T-helper 17 cell (primary cell): ENCODE data around the gene EPOP. TPM values are rescaled to one million over a fixed set of nuclear protein-coding genes. Genes with fewer than 3 reads are reported as not detected.

Source experiments
- ATAC-seq: fragments of 150-1000 bp; cut with Tn5 transposase; 2 replicates; pipeline ENCODE4 v1.10.0; 2021; ENCODE audit warnings: mild to moderate bottlenecking, moderate library complexity
- DNase-seq, 3 donors: peaks; one replicate each; pipeline versions ENCODE4 v3.0.0 to v3.0.0-alpha.2; 2020 to 2021
- H3K9me3 ChIP-seq: one replicate; pipeline ENCODE4 v1.7.0; 2013; ENCODE audit warnings: low read length, mild to moderate bottlenecking; ENCODE audit not compliant: control insufficient read depth, poor library complexity, severe bottlenecking
- H3K27ac Mint-ChIP-seq: one replicate; pipeline ENCODE4 v1.8.0; 2022; ENCODE audit warnings: mild to moderate bottlenecking, moderate library complexity, mixed read lengths
- H3K27me3 Mint-ChIP-seq: one replicate; pipeline ENCODE4 v1.8.0; 2022; ENCODE audit warnings: mixed read lengths
- H3K36me3 Mint-ChIP-seq: one replicate; pipeline ENCODE4 v1.8.0; 2022; ENCODE audit warnings: low read depth, mixed read lengths
- H3K4me1 Mint-ChIP-seq: one replicate; pipeline ENCODE4 v1.8.0; 2022; ENCODE audit warnings: mild to moderate bottlenecking, mixed read lengths
- H3K4me3 Mint-ChIP-seq: one replicate; pipeline ENCODE4 v1.8.0; 2022; ENCODE audit warnings: mild to moderate bottlenecking, moderate library complexity, mixed read lengths
- total RNA-seq, 4 donors: library from RNA in 2 of 4; stranded (reverse) in 2 of 4; gene quantifications; one replicate each; pipeline ENCODE4 v1.2.3 and lab custom pipeline; 2022 to 2026

EPOP gene
- total RNA-seq, 2 donors from 2014 or later: 0.60 to 1.1 TPM

GRCh38 chr17:38710985-38711384, 36.2 kb upstream of the EPOP start:
- Mint-ChIP-seq H3K4me1 (peaks cover 54% of the 10 kb centered on the region), H3K27ac (peak overlapping the region; percentile 41), H3K4me3 (no peak overlapping the region), H3K27me3 (no peaks in the 10 kb centered on the region), H3K36me3 (peaks cover 12% of the 10 kb centered on the region)
- ATAC-seq (no peak), DNase-seq (no peak)
- no peaks in the 10 kb centered on the region for H3K9me3 ChIP-seq

- Mint-ChIP-seq H3K4me1 (peaks cover 53% of the 10 kb centered on the region), H3K36me3 (peaks cover 10% of the 10 kb centered on the region), H3K4me3 (no peak overlapping the region), H3K27me3 (no peaks in the 10 kb centered on the region), H3K27ac (peak overlapping the region; percentile 60)
- DNase-seq (no peak), ATAC-seq (no peak)
- H3K9me3 ChIP-seq: no peaks in the 10 kb centered on the region
These were observed 35.8 kb upstream of the EPOP start for GRCh38 chr17:38710604-38710962.

GRCh38 chr17:38709864-38710603, 35.3 kb upstream of the EPOP start:
- Mint-ChIP-seq H3K4me1 (peaks cover 50% of the 10 kb centered on the region), H3K27ac (peak overlapping the region; percentile 60), H3K36me3 (peaks cover 10% of the 10 kb centered on the region), H3K27me3 (no peaks in the 10 kb centered on the region), H3K4me3 (no peak overlapping the region)
- H3K9me3 ChIP-seq: no peaks in the 10 kb centered on the region
- DNase-seq (no peak), ATAC-seq (no peak)

GRCh38 chr17:38709104-38709820, 34.5 kb upstream of the EPOP start:
- Mint-ChIP-seq H3K27me3 (no peaks in the 10 kb centered on the region), H3K36me3 (peaks cover 10% of the 10 kb centered on the region), H3K27ac (peak overlapping the region; percentile 60), H3K4me3 (no peak overlapping the region), H3K4me1 (peaks cover 50% of the 10 kb centered on the region)
- no peaks in the 10 kb centered on the region for H3K9me3 ChIP-seq
- DNase-seq: no peak
- ATAC-seq: no peak

GRCh38 chr17:38707678-38708351, 33.1 kb upstream of the EPOP start:
- no peak for ATAC-seq
- no peaks in the 10 kb centered on the region for H3K9me3 ChIP-seq
- H3K4me3 Mint-ChIP-seq: peak overlapping the region; percentile 97
- H3K27me3 Mint-ChIP-seq: no peaks in the 10 kb centered on the region
- peaks cover 10% of the 10 kb centered on the region for H3K36me3 Mint-ChIP-seq
- no peak for DNase-seq
- H3K27ac Mint-ChIP-seq: peak overlapping the region; percentile 90
- peaks cover 56% of the 10 kb centered on the region for H3K4me1 Mint-ChIP-seq

GRCh38 chr17:38706505-38707216, 31.9 kb upstream of the EPOP start:
- no peak for ATAC-seq
- H3K36me3 Mint-ChIP-seq: peaks cover 10% of the 10 kb centered on the region
- H3K9me3 ChIP-seq: no peaks in the 10 kb centered on the region
- peaks cover 57% of the 10 kb centered on the region for H3K4me1 Mint-ChIP-seq
- H3K4me3 Mint-ChIP-seq: peak overlapping the region; percentile 97
- peak in 1 of 3 donors; percentile 23 for DNase-seq
- peak overlapping the region; percentile 90 for H3K27ac Mint-ChIP-seq
- no peaks in the 10 kb centered on the region for H3K27me3 Mint-ChIP-seq

- H3K4me1 Mint-ChIP-seq: peaks cover 59% of the 10 kb centered on the region
- H3K36me3 Mint-ChIP-seq: peaks cover 10% of the 10 kb centered on the region
- H3K4me3 Mint-ChIP-seq: peak overlapping the region; percentile 97
- no peaks in the 10 kb centered on the region for H3K27me3 Mint-ChIP-seq
- H3K27ac Mint-ChIP-seq: peak overlapping the region; percentile 90
- DNase-seq (no peak), ATAC-seq (no peak)
- no peaks in the 10 kb centered on the region for H3K9me3 ChIP-seq
These were observed 31.2 kb upstream of the EPOP start for GRCh38 chr17:38705803-38706504.

GRCh38 chr17:38705523-38705802, 30.7 kb upstream of the EPOP start:
- no peaks in the 10 kb centered on the region for H3K27me3 Mint-ChIP-seq
- peaks cover 56% of the 10 kb centered on the region for H3K4me1 Mint-ChIP-seq
- H3K36me3 Mint-ChIP-seq: peaks cover 10% of the 10 kb centered on the region
- ATAC-seq (no peak), DNase-seq (no peak)
- H3K27ac Mint-ChIP-seq: peak overlapping the region; percentile 90
- no peaks in the 10 kb centered on the region for H3K9me3 ChIP-seq
- peak overlapping the region; percentile 97 for H3K4me3 Mint-ChIP-seq

GRCh38 chr17:38704606-38705522, 30.1 kb upstream of the EPOP start, which contains the start of gene MLLT6:
MLLT6 (plus strand) TSS chr17:38705273; CDS start chr17:38705633, 360 bp downstream.
- no peaks in the 10 kb centered on the region for H3K9me3 ChIP-seq
- peaks cover 54% of the 10 kb centered on the region for H3K4me1 Mint-ChIP-seq
- peak within 1 kb of the TSS; percentile 97 for H3K27ac Mint-ChIP-seq
- H3K27me3 Mint-ChIP-seq: no peaks in the 10 kb centered on the region
- ATAC-seq (peak; percentile 52), DNase-seq (peak; percentile 77 to 80 (median 80))
- H3K36me3 Mint-ChIP-seq: peaks cover 7% of the 10 kb centered on the region
- peak within 1 kb of the TSS; percentile 97 for H3K4me3 Mint-ChIP-seq

GRCh38 chr17:38703742-38704605, 29.2 kb upstream of the EPOP start:
- no peak for ATAC-seq
- H3K27ac Mint-ChIP-seq: peak overlapping the region; percentile 97

More at GRCh38 chr17:38703742-38704605, 29.2 kb upstream of the EPOP start:
- H3K4me3 Mint-ChIP-seq: peak overlapping the region; percentile 97
- no peaks in the 10 kb centered on the region for H3K27me3 Mint-ChIP-seq
- peaks cover 52% of the 10 kb centered on the region for H3K4me1 Mint-ChIP-seq
- DNase-seq: peak; percentile 38 to 63 (median 58)
- peaks cover 2% of the 10 kb centered on the region for H3K36me3 Mint-ChIP-seq
- H3K9me3 ChIP-seq: no peaks in the 10 kb centered on the region
